GM18526 (cell line): ENCODE data around the gene NR5A1.

Source experiments
- POLR2A ChIP-seq: IDR thresholded peaks from 3 replicates; pipeline ENCODE4 v1.6.1; 2011; ENCODE audit not compliant: insufficient read length; ENCODE audit errors: extremely low read depth

The NR5A1 gene

GRCh38 chr9:124495126-124496074, 11.8 kb downstream of the NR5A1 start:
- no peak for TF ChIP-seq POLR2A

GRCh38 chr9:124493794-124494479, 13.3 kb downstream of the NR5A1 start:
- no peak for TF ChIP-seq POLR2A

GRCh38 chr9:124493218-124493617, 14.0 kb downstream of the NR5A1 start:
- no peak for TF ChIP-seq POLR2A

GRCh38 chr9:124492818-124493217, 14.4 kb downstream of the NR5A1 start:
- no peak for TF ChIP-seq POLR2A

GRCh38 chr9:124491049-124491975, 15.9 kb downstream of the NR5A1 start:
- TF ChIP-seq POLR2A = no peak

DNA sequence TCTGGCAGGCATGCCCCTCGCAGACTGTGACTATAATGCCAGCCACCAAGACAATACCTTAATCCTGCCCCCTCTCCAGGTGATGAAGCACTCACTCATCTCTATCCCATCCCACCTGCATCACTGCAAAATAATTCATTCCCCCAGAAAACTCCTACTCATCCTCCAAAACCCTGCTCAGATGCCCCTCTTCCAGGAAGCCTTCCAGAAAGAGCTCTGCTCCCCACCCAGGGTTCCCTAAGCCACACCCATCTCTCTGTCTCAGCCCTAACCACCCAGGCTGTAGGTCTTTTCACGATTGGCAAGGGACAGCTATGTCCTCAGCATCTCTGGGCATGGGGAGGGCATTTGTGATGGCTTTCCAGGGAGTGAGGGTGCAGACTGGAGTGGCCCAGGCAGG, 17.2 kb downstream of the NR5A1 start:
- TF ChIP-seq POLR2A = no peak

GRCh38 chr9:124489222-124489621, 18.0 kb downstream of the NR5A1 start:
- TF ChIP-seq POLR2A = no peak

DNA sequence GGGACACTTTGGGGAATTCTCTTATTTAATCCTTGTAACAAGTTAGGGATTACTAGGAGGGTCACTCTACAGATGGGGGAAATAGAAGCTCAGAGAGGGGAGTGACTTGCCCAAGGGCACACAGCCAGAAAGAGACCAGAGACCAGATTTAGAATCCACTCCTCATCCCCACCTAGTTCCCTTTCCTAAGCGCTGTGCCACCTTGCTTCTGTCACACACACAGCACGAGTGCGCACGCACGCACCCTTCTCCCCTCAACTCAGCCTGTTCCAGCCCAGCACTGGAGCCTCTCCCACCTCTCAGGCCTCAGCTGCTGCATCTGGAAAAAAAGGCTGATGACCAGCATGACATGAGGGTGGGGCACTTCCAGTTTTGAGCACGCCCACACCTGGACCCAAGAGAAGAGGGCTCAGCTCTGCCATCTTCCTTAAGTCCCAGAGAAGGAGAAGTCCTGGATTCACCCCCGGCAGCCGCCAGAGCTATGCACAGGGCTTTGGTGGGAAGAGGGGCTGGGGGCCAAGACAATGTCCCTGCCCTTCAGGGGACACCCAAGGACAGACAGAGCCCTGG, 18.5 kb downstream of the NR5A1 start:
- TF ChIP-seq POLR2A = no peak

DNA sequence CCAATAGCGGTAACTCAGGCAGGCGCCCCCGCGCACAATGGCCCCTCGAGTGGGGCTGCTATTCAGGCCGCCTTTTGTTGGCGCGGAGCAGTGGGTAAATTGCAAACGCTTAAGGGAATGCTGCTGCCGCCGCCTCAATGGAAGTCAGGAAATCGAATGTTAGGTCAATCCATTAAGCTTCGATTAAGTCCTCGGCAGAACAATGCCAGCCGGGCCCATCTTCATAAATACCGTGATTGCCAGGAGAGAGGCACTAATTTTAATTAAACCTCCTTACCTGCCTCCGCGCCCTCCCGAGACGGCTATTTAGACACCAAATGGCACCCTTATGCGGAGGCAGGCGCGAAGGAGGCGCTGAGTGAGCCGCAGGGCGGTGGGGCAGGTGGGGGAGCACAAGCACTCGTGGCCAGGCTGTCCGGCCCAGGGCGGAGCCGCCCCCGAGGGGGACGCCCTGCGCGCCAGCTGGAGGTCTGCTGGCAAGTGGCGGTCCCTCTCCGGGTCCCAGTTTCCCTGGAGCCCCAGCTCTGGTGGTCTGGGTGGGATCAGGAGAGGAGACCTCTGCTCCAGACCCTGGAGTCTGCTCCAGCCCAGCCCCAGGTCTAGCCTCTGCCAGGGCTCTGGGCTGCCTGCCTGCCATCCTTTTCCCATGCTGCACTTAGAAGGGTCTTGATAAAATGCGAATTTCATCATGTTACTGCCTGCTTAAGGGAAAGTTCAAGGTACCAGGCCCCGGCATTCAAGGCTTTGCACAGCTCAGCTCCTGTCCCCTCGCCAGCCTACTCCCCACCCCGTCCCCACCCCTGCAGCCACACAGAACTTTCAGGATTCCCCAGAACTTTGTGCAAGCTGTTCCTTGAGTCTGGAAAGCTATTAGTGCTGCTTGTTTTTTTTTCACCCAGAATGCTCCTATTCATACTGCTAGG, 19.7 kb downstream of the NR5A1 start:
- TF ChIP-seq POLR2A = no peak

DNA sequence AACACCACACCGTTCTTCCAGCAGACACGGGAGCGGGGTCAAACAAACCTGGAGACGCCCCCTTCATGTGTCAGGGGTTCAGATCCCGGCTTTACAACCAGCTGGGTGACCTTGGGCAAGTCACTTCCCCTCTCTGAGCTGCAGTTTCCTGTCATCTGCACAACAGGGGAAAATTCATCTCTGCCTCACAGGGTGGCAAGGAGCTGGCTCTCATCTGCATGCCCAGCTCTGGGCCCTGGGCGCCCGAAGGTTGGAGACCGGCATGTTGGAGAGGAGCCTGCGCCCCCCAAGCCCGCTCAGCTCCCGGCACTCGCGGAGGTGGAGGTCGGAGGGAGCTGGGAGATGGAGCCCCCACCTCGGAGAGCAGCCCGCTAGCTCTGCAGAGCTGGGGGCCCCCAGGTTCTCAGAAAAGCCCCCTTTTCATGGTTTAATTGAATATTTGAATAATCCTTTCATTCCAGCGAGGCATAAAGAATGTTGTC, 20.4 kb downstream of the NR5A1 start:
- no peak for TF ChIP-seq POLR2A

- TF ChIP-seq POLR2A = no peak
Measured at GRCh38 chr9:124485936-124486335, 21.3 kb downstream of the NR5A1 start.

GRCh38 chr9:124485201-124485600, 22.0 kb downstream of the NR5A1 start:
- TF ChIP-seq POLR2A = no peak

- TF ChIP-seq POLR2A = no peak
Measured at GRCh38 chr9:124483481-124483880, 23.7 kb downstream of the NR5A1 start.
